Measurements from ENCODE around the gene TMEM81. TPM values are rescaled to one million over a fixed set of nuclear protein-coding genes. Genes with fewer than 3 reads are reported as not detected.

The TMEM81 gene
- polyA plus RNA-seq, 3 donors: 0.17 to 1.5 (median 0.36) TPM

DNA sequence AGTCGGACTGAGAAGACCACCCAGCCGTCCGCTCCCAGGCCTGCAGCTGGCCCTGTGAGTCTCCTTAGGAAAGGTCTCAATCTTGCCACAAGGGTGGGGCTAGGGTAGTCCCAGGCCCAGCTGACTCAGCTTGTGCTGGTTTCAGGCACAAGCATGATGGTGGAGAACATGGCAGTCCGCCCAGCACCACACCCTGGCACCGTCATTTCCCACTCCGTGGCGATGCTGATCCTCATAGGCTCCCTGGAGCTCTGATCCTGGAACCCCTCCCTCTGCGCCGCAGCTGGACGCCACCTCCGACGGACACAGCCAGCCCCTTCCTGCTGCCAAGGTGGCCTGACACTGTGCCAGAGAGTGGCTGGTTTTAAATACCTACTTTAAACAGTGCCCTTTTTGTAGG lies 10.7 kb downstream of the TMEM81 start:
- H3K4me1 ChIP-seq (ENCODE audit: control insufficient read depth in 1 of 2, insufficient read depth in 2 of 2, low read length in 2 of 2): no peaks in the 10 kb centered on the region
- H3K4me3 ChIP-seq (replicated peaks in 1 of 3; ENCODE audit: low read depth in 2 of 3, low read length in 3 of 3): no peak overlapping the region
- no peaks in the 10 kb centered on the region for H4K20me1 ChIP-seq (ENCODE audit: insufficient read depth, low read length)
- DNase-seq: no peak
- TF ChIP-seq, protein P1, sequence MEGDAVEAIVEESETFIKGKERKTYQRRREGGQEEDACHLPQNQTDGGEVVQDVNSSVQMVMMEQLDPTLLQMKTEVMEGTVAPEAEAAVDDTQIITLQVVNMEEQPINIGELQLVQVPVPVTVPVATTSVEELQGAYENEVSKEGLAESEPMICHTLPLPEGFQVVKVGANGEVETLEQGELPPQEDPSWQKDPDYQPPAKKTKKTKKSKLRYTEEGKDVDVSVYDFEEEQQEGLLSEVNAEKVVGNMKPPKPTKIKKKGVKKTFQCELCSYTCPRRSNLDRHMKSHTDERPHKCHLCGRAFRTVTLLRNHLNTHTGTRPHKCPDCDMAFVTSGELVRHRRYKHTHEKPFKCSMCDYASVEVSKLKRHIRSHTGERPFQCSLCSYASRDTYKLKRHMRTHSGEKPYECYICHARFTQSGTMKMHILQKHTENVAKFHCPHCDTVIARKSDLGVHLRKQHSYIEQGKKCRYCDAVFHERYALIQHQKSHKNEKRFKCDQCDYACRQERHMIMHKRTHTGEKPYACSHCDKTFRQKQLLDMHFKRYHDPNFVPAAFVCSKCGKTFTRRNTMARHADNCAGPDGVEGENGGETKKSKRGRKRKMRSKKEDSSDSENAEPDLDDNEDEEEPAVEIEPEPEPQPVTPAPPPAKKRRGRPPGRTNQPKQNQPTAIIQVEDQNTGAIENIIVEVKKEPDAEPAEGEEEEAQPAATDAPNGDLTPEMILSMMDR (IDR thresholded peaks at IDR 0.05): no peak
- H3K36me3 ChIP-seq (replicated peaks in 1 of 2; ENCODE audit: control insufficient read depth in 1 of 2, insufficient read depth in 2 of 2, low read length in 2 of 2): no peaks in the 10 kb centered on the region
- H3K9ac ChIP-seq (ENCODE audit: insufficient read depth, low read length, poor library complexity, severe bottlenecking): no peak overlapping the region
- H3K9me3 ChIP-seq (replicated peaks in 1 of 2; ENCODE audit: control insufficient read depth in 1 of 2, insufficient read depth in 1 of 2, low read length in 2 of 2): no peaks in the 10 kb centered on the region
- WGBS (ENCODE audit: insufficient coverage): 91% methylated on average over 7 of the region's 12 CpGs
- H3K27ac ChIP-seq (ENCODE audit: low read depth in 1 of 2, low read length in 2 of 2): no peak overlapping the region
- H3K27me3 ChIP-seq (ENCODE audit: control insufficient read depth in 2 of 2, insufficient read depth in 2 of 2, low read length in 2 of 2): no peaks in the 10 kb centered on the region
- H3K9me3 Mint-ChIP-seq: no peaks in the 10 kb centered on the region
- no peaks in the 10 kb centered on the region for H3K4me1 Mint-ChIP-seq
- peaks cover 0 to 2% (median 2%) of the 10 kb centered on the region in 3 donors for H3K27me3 Mint-ChIP-seq (ENCODE audit: low read depth in 3 of 3)
- intact Hi-C loops (cut with micrococcal nuclease): no loop called here
- no peaks in the 10 kb centered on the region for H3K79me2 ChIP-seq (ENCODE audit: insufficient read depth, low read length)
- H3K36me3 Mint-ChIP-seq: no peaks in the 10 kb centered on the region
- H3K4me2 ChIP-seq (replicated peaks; ENCODE audit: extremely low read depth, low read length, poor library complexity, severe bottlenecking): no peak overlapping the region
- H3K27ac Mint-ChIP-seq: no peak overlapping the region
- no peak overlapping the region for H3K4me3 Mint-ChIP-seq
- no peak overlapping the region for H2AFZ ChIP-seq (ENCODE audit: insufficient read depth, low read depth, low read length, poor library complexity, severe bottlenecking)

DNA sequence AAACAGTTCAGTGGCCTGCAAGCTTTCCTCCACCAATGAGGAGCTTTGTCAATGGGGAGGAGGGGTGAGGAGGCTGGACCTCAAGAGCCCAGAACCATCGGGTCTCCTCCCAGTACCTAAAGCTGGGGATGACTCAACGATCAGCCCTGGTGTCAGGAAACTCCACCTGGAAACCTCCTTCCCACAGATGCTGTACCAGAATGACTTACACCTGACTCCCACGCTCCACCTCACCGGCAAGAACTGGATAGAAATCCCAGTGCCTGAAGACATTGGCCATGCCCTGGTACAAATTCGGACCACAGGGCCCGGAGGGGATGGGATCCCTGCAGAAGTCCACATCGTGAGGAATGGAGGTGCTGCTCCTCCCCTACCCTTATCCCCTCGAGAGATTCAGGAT lies 11.4 kb downstream of the TMEM81 start:
- H3K9me3 ChIP-seq (replicated peaks in 1 of 2; ENCODE audit: control insufficient read depth in 1 of 2, insufficient read depth in 1 of 2, low read length in 2 of 2): no peaks in the 10 kb centered on the region
- intact Hi-C loops (cut with micrococcal nuclease): no loop called here
- no peak for DNase-seq
- no peak overlapping the region for H3K4me3 ChIP-seq (replicated peaks in 1 of 3; ENCODE audit: low read depth in 2 of 3, low read length in 3 of 3)
- no peak overlapping the region for H3K4me2 ChIP-seq (replicated peaks; ENCODE audit: extremely low read depth, low read length, poor library complexity, severe bottlenecking)
- H3K4me1 Mint-ChIP-seq: no peaks in the 10 kb centered on the region
- H4K20me1 ChIP-seq (ENCODE audit: insufficient read depth, low read length): no peaks in the 10 kb centered on the region
- H3K27ac ChIP-seq (ENCODE audit: low read depth in 1 of 2, low read length in 2 of 2): no peak overlapping the region
- no peak overlapping the region for H3K9ac ChIP-seq (ENCODE audit: insufficient read depth, low read length, poor library complexity, severe bottlenecking)
- H3K27ac Mint-ChIP-seq: peak overlapping the region in 1 of 7 donors; percentile 70
- TF ChIP-seq, protein P1 (IDR thresholded peaks at IDR 0.05): no peak
- WGBS (ENCODE audit: insufficient coverage): 85% methylated on average over 6 of the region's 8 CpGs
- no peak overlapping the region for H3K4me3 Mint-ChIP-seq
- no peak overlapping the region for H2AFZ ChIP-seq (ENCODE audit: insufficient read depth, low read depth, low read length, poor library complexity, severe bottlenecking)
- no peaks in the 10 kb centered on the region for H3K36me3 ChIP-seq (replicated peaks in 1 of 2; ENCODE audit: control insufficient read depth in 1 of 2, insufficient read depth in 2 of 2, low read length in 2 of 2)
- H3K27me3 Mint-ChIP-seq (ENCODE audit: low read depth in 3 of 3): peaks cover 0 to 2% (median 2%) of the 10 kb centered on the region in 3 donors
- H3K27me3 ChIP-seq (ENCODE audit: control insufficient read depth in 2 of 2, insufficient read depth in 2 of 2, low read length in 2 of 2): no peaks in the 10 kb centered on the region
- no peaks in the 10 kb centered on the region for H3K4me1 ChIP-seq (ENCODE audit: control insufficient read depth in 1 of 2, insufficient read depth in 2 of 2, low read length in 2 of 2)
- H3K79me2 ChIP-seq (ENCODE audit: insufficient read depth, low read length): no peaks in the 10 kb centered on the region
- H3K36me3 Mint-ChIP-seq: no peaks in the 10 kb centered on the region
- no peaks in the 10 kb centered on the region for H3K9me3 Mint-ChIP-seq

Measured in CD14-positive monocyte (primary cell).